Mesenchymal stem cell (in vitro differentiated cells and primary cell): ENCODE measurements around the gene NR3C2.

Experiments
- DNase-seq: peaks from one replicate; pipeline ENCODE4 v3.0.0-alpha.2; 2013
- H2AFZ ChIP-seq: one replicate; pipeline ENCODE4 v1.6.1; 2013; ENCODE audit warnings: low read depth, mild to moderate bottlenecking, control low read depth, inconsistent platforms, low read length, moderate library complexity
- H2AK5ac ChIP-seq: 2 replicates; pipeline ENCODE4 v1.6.1; 2013; ENCODE audit warnings: low read length, moderate library complexity, mild to moderate bottlenecking, inconsistent platforms; ENCODE audit not compliant: severe bottlenecking
- H2BK120ac ChIP-seq: one replicate; pipeline ENCODE4 v1.6.1; 2013; ENCODE audit warnings: low read depth, mild to moderate bottlenecking, inconsistent platforms, low read length, moderate library complexity
- H2BK12ac ChIP-seq, 2 experiments: one replicate each; pipeline ENCODE4 v1.6.1; 2013; ENCODE audit warnings: inconsistent platforms in 2 of 2, low read length in 2 of 2, mild to moderate bottlenecking in 2 of 2, moderate library complexity in 2 of 2, control low read depth in 1 of 2
- H2BK15ac ChIP-seq: one replicate; pipeline ENCODE4 v1.6.1; 2013; ENCODE audit warnings: mild to moderate bottlenecking, low read depth, inconsistent platforms; ENCODE audit not compliant: poor library complexity, severe bottlenecking
- H2BK5ac ChIP-seq: 2 replicates; pipeline ENCODE4 v1.6.1; 2013; ENCODE audit warnings: low read depth, mild to moderate bottlenecking, low read length, control low read depth, inconsistent platforms; ENCODE audit not compliant: poor library complexity, severe bottlenecking
- H3K14ac ChIP-seq, 2 experiments: one replicate each; pipeline ENCODE4 v1.6.1; 2013; ENCODE audit warnings: inconsistent platforms in 2 of 2, low read length in 2 of 2, control low read depth in 1 of 2, mild to moderate bottlenecking in 1 of 2, moderate library complexity in 1 of 2
- H3K18ac ChIP-seq, 2 experiments: one replicate each; pipeline ENCODE4 v1.6.1; 2013; ENCODE audit warnings: inconsistent platforms in 2 of 2, low read length in 2 of 2, control low read depth in 1 of 2, low read depth in 1 of 2, mild to moderate bottlenecking in 1 of 2
- H3K23ac ChIP-seq, 2 experiments: one replicate each; pipeline ENCODE4 v1.6.1; 2013; ENCODE audit warnings: inconsistent platforms in 2 of 2, low read length in 2 of 2, mild to moderate bottlenecking in 2 of 2, moderate library complexity in 2 of 2, control low read depth in 1 of 2
- H3K27ac ChIP-seq: 2 replicates; pipeline ENCODE4 v1.5.1; 2013; ENCODE audit warnings: mild to moderate bottlenecking, moderate library complexity, low read length, control low read depth, inconsistent platforms; ENCODE audit not compliant: poor library complexity, severe bottlenecking
- H3K27me3 ChIP-seq, 2 experiments: 2 replicates each; pipeline versions ENCODE4 v1.6.1 to v1.7.0; 2013; ENCODE audit warnings: low read length in 2 of 2, mild to moderate bottlenecking in 2 of 2, moderate library complexity in 2 of 2, control low read depth in 1 of 2, inconsistent platforms in 1 of 2; ENCODE audit not compliant: control insufficient read depth in 1 of 2, insufficient read depth in 1 of 2
- H3K36me3 ChIP-seq, 2 experiments: 2 replicates each; pipeline versions ENCODE4 v1.6.1 to v1.7.0; 2013; ENCODE audit warnings: low read length in 2 of 2, control low read depth in 1 of 2, inconsistent platforms in 1 of 2, low read depth in 1 of 2, mild to moderate bottlenecking in 1 of 2; ENCODE audit not compliant: insufficient read depth in 2 of 2, control insufficient read depth in 1 of 2
- H3K4ac ChIP-seq, 2 experiments: one replicate each; pipeline ENCODE4 v1.6.1; 2013; ENCODE audit warnings: inconsistent platforms in 2 of 2, low read length in 2 of 2, mild to moderate bottlenecking in 2 of 2, moderate library complexity in 2 of 2, control low read depth in 1 of 2, low read depth in 1 of 2
- H3K4me1 ChIP-seq: 2 replicates; pipeline ENCODE4 v1.6.1; 2013; ENCODE audit warnings: low read depth, low read length, control low read depth; ENCODE audit not compliant: control insufficient read depth, insufficient read depth
- H3K4me2 ChIP-seq: 2 replicates; pipeline ENCODE4 v1.6.1; 2013; ENCODE audit warnings: low read length, mild to moderate bottlenecking, inconsistent platforms; ENCODE audit not compliant: poor library complexity, severe bottlenecking
- H3K4me3 ChIP-seq, 2 experiments: 2 replicates each; pipeline versions ENCODE4 v1.5.1 to v1.7.0; 2013; ENCODE audit warnings: low read length in 2 of 2, mild to moderate bottlenecking in 2 of 2, control low read depth in 1 of 2, low read depth in 1 of 2; ENCODE audit not compliant: insufficient read depth in 1 of 2
- H3K79me1 ChIP-seq: replicated peaks from 2 replicates; pipeline ENCODE4 v1.6.1; 2013; ENCODE audit warnings: mild to moderate bottlenecking, control low read depth, low read length, inconsistent platforms; ENCODE audit not compliant: poor library complexity, severe bottlenecking
- H3K9ac ChIP-seq: 2 replicates; pipeline ENCODE4 v1.7.0; 2013; ENCODE audit warnings: mild to moderate bottlenecking, low read length, moderate library complexity
- H3K9me3 ChIP-seq: 2 replicates; pipeline ENCODE4 v1.7.0; 2013; ENCODE audit warnings: mild to moderate bottlenecking, low read length; ENCODE audit not compliant: control insufficient read depth
- H4K8ac ChIP-seq: one replicate; pipeline ENCODE4 v1.6.1; 2013; ENCODE audit warnings: inconsistent platforms, mild to moderate bottlenecking, low read length, moderate library complexity
- H4K91ac ChIP-seq: one replicate; pipeline ENCODE4 v1.6.1; 2013; ENCODE audit warnings: mild to moderate bottlenecking, low read length, inconsistent platforms
- WGBS: methylation state at CpG from one replicate; pipeline ENCODE4 v1.1.7; 2013; ENCODE audit warnings: mixed read lengths; 5-methylcytosine and 5-hydroxymethylcytosine counted together

The NR3C2 gene

DNA sequence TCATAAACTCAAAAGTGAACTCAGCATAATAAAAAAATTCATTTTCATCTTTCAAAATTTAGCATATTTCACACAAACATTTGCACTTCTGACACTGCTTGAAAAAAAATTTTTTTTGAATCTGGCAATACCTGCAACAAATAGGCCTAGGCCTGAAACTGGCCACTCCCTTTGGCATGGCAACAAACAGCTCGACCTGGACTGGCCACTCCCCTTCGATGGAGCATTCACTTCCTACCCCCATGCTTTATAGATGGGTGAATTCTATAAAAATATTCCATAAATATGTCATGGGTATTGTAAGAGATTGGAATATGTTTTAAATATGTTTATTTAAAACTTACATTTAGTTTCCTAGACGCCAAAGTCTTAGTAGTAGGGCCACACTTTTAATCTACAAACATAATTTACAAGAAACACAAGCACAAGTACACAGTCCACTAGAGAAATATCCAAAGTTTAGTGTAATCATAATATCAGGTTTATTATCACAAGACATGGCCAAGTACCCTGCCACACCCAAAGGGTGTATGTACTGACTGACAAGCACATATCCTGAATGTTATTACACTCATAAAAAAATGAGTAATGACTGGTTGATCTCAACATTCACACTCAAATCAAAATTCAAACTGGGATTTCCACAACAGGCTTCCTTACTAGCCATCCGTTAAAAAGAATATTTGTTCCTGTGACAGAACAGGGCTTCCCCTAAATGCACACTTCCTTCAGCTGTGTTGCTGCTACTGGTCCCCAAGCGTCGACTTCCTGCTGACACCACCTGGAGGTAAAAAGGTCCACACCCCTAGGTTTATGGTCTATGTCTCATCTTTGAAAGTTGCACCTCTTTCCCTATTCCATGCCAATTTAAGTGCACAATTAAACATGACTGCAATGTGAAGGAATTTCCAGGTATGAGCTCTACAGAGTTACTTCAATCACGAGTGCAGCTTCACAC, 271.5 kb downstream of the NR3C2 start:
- Histone ChIP-seq H3K9me3 (peaks cover 7% of the 10 kb centered on the region), H3K36me3 (peaks cover 0 to 3% of the 10 kb centered on the region in 2 experiments), H2BK15ac (no peak overlapping the region), H3K18ac (no peak overlapping the region), H3K4me3 (no peak overlapping the region), H2AK5ac (no peak overlapping the region), H4K8ac (no peak overlapping the region), H3K27ac (no peak overlapping the region), H2BK120ac (no peak overlapping the region), H3K23ac (no peak overlapping the region), H3K79me1 (no peaks in the 10 kb centered on the region), H3K14ac (no peak overlapping the region), H3K4me1 (peaks cover 3% of the 10 kb centered on the region), H3K4ac (no peak overlapping the region), H4K91ac (no peak overlapping the region), H2BK5ac (no peak overlapping the region), H2AFZ (no peak overlapping the region), H3K9ac (no peak overlapping the region), H3K27me3 (no peaks in the 10 kb centered on the region), H2BK12ac (no peak overlapping the region), H3K4me2 (no peak overlapping the region)
- WGBS = 74% methylated on average over 4 of the region's 7 CpGs
- DNase-seq = no peak

DNA sequence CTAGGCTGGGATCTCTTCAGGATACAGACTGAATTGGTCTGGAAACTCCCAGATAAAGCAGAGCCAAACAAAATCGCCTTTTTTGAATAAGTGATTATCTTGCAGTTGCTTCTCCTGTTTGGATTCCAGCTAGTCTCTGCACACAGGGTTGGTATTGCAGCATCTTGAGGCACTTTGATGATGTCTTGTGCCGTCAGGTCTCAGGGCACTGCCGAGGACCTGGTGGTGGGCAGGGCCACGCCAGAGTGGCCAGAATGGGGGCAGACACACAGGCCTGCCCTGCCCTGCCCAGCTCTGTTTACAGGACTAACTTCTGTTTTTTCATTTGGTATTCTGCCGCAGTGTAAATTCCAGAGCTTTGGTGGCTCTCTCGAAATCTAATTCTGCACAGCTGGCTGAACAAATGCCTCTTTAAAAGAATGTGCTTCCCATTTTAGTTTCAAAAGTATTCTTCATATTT, 276.1 kb downstream of the NR3C2 start:
- Histone ChIP-seq H3K79me1 (no peaks in the 10 kb centered on the region), H3K14ac (peak overlapping the region in 1 of 2 experiments; percentile 78), H3K36me3 (no peaks in the 10 kb centered on the region), H2BK120ac (no peak overlapping the region), H2BK15ac (no peak overlapping the region), H3K4me2 (peak overlapping the region; percentile 20), H4K8ac (no peak overlapping the region), H3K4me1 (peaks cover 5% of the 10 kb centered on the region), H3K4me3 (peak overlapping the region in 1 of 2 experiments; percentile 74), H2BK5ac (no peak overlapping the region), H2AFZ (no peak overlapping the region), H3K23ac (no peak overlapping the region), H2BK12ac (no peak overlapping the region), H3K4ac (no peak overlapping the region), H2AK5ac (no peak overlapping the region), H3K27ac (peak overlapping the region; percentile 61), H4K91ac (no peak overlapping the region), H3K18ac (no peak overlapping the region), H3K27me3 (no peaks in the 10 kb centered on the region), H3K9me3 (no peaks in the 10 kb centered on the region), H3K9ac (peak overlapping the region; percentile 71)
- WGBS = 77% methylated on average over 6 of the region's 6 CpGs
- no peak for DNase-seq

DNA sequence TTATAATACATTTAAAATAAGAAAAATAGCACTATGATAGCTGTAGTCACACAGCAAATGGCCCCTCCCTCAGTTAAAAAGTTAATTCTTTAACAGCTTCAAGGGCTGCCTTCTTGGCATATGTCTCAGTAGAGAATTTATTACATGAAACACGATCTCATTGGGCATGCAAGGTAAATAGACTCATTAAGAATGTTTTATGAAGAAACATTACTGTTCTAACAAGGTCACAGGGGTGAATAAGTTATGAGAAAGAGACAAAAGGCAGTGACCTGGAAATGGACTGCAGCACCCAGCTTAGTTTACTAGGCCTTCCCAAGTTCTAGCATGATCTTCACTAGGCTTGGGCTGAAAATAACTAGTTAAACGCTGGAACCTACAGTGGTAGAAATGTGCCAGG, 277.7 kb downstream of the NR3C2 start:
- WGBS = 100% methylated on average over 1 of the region's 2 CpGs

DNA sequence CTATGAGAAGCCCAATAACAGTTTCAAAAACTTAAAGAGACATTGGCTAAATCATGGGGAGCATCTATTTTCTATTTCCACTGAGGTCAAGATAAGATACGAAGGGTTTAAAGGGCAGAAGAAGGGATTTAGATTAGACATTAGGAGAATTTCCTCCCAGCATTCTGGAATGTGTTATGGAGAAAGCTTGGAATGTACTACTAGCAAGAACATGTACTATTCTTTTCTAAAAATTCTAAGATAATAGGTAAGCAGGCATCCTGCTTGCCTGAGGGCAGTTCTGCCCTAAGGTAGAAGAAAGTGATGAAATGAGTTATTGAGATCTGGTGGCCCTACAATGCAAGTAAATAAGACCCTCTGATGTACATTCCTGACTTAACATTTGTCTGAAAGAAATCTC, 279.2 kb downstream of the NR3C2 start:
- no peak overlapping the region for H3K27ac ChIP-seq
- no peaks in the 10 kb centered on the region for H3K36me3 ChIP-seq
- H3K4me3 ChIP-seq = no peak overlapping the region
- H3K4me2 ChIP-seq = no peak overlapping the region
- H3K14ac ChIP-seq = no peak overlapping the region
- H3K9ac ChIP-seq = no peak overlapping the region
- H3K23ac ChIP-seq = no peak overlapping the region
- H3K4ac ChIP-seq = no peak overlapping the region
- H4K8ac ChIP-seq = no peak overlapping the region
- no peak overlapping the region for H2AFZ ChIP-seq
- no peak for DNase-seq
- H2BK5ac ChIP-seq = no peak overlapping the region
- H3K4me1 ChIP-seq = peaks cover 5% of the 10 kb centered on the region
- no peak overlapping the region for H2BK15ac ChIP-seq
- H2BK12ac ChIP-seq = no peak overlapping the region
- no peak overlapping the region for H3K18ac ChIP-seq
- no peaks in the 10 kb centered on the region for H3K9me3 ChIP-seq
- no peak overlapping the region for H2AK5ac ChIP-seq
- no peaks in the 10 kb centered on the region for H3K79me1 ChIP-seq
- no peak overlapping the region for H2BK120ac ChIP-seq
- no peaks in the 10 kb centered on the region for H3K27me3 ChIP-seq
- H4K91ac ChIP-seq = no peak overlapping the region
- 86% methylated on average over 1 of the region's 1 CpG for WGBS

More for the DNA sequence above, 277.7 kb downstream of the NR3C2 start:
- Histone ChIP-seq H2BK5ac (no peak overlapping the region), H3K4me3 (no peak overlapping the region), H3K27ac (no peak overlapping the region), H3K14ac (no peak overlapping the region), H4K8ac (no peak overlapping the region), H3K23ac (no peak overlapping the region), H3K4me2 (no peak overlapping the region), H2BK12ac (no peak overlapping the region), H3K4me1 (peaks cover 5% of the 10 kb centered on the region), H2AK5ac (no peak overlapping the region), H3K9ac (no peak overlapping the region), H3K4ac (no peak overlapping the region), H3K36me3 (no peaks in the 10 kb centered on the region), H4K91ac (no peak overlapping the region), H2BK15ac (no peak overlapping the region), H2AFZ (no peak overlapping the region), H3K27me3 (no peaks in the 10 kb centered on the region), H3K79me1 (no peaks in the 10 kb centered on the region), H3K9me3 (no peaks in the 10 kb centered on the region), H2BK120ac (no peak overlapping the region), H3K18ac (no peak overlapping the region)
- DNase-seq = no peak
